ENCODE data around the gene SBF2.

DNA sequence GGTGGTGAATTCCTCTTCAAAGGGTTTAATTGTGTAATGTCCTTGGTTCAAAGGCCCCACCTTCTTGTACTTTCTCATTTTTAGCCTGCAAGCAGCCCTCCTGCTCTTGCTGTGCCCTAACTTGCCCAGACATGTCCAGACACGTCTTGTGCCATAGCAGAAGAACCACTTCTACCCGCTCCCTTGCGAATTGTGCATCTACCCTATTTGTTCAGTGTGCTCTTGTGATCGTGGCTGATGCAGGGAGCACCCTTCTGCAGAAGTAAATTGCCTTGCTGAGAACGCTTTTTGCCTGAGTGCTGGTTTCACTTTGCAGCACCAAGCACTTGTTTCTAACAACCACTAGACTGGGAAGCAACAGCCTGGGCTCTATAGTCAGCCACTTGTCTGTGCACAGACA is 249.4 kb downstream of the SBF2 start:
- TF ChIP-seq POLR2A (IDR thresholded peaks at IDR 0.05), result no peak
- TF ChIP-seq, protein P1, sequence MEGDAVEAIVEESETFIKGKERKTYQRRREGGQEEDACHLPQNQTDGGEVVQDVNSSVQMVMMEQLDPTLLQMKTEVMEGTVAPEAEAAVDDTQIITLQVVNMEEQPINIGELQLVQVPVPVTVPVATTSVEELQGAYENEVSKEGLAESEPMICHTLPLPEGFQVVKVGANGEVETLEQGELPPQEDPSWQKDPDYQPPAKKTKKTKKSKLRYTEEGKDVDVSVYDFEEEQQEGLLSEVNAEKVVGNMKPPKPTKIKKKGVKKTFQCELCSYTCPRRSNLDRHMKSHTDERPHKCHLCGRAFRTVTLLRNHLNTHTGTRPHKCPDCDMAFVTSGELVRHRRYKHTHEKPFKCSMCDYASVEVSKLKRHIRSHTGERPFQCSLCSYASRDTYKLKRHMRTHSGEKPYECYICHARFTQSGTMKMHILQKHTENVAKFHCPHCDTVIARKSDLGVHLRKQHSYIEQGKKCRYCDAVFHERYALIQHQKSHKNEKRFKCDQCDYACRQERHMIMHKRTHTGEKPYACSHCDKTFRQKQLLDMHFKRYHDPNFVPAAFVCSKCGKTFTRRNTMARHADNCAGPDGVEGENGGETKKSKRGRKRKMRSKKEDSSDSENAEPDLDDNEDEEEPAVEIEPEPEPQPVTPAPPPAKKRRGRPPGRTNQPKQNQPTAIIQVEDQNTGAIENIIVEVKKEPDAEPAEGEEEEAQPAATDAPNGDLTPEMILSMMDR (IDR thresholded peaks at IDR 0.05), result no peak
